Measurements from ENCODE around the gene GM2A.
A peak's percentile ranks its signal among the peaks of the same experiment; 100 is the strongest.
"Not testable (repeated sequence)": the region's sequence is repeated elsewhere in the genome, so short reads cannot be mapped to it uniquely, and the experiment has no call there.

Gene GM2A

DNA sequence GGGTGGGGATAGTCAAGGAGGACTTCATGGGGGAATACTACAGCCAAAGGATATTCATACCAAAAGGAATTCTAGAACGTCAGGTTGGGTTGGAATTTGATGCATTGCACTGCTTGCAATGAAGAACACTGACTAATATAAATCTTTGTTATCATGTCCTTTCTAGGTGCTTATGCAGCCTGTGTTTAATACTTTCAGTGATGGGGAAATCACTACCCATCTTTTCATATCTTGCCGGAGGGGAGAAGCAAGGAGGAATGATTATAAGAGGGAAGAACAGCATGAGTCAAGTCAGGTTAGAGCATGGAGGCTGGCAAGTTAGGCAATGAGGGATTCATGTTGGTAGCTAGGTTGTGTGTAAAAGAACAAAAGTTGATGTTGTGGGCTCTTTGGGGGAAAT, 24.0 kb upstream of the GM2A start:
- no peak for DNase-seq

GRCh38 chr5:151230048-151230680, 22.8 kb upstream of the GM2A start:
- no peak for DNase-seq

GRCh38 chr5:151231359-151231758, 21.6 kb upstream of the GM2A start:
- no peak for DNase-seq

GRCh38 chr5:151233616-151234085, 19.3 kb upstream of the GM2A start:
- DNase-seq: no peak

- DNase-seq: peak; percentile 41
These were observed 18.3 kb upstream of the GM2A start for GRCh38 chr5:151234476-151235238.

- DNase-seq: not testable (repeated sequence)
These were observed 17.8 kb upstream of the GM2A start for GRCh38 chr5:151235239-151235571.

DNA sequence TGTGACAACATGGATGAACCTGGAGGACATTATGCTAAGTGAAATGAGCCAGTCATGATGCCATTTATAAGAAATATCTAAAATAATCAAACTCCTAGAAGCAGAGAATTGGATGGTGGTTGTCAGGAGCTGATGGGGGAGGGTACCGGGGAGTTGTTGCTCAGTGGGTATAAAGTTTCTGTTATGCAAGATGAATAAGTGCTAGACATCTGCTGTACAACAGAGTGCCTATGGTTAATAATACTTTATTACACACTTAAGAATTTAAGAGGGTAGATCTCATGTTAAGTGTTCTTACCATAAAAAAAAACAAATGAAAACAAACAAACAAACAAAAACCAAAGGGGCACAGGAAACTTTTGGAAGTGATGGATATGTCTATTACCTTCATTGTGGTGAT, 16.1 kb upstream of the GM2A start:
- no peak for DNase-seq

- no peak for DNase-seq
These were observed 15.3 kb upstream of the GM2A start for GRCh38 chr5:151237685-151238084.

- no peak for DNase-seq
These were observed 14.7 kb upstream of the GM2A start for GRCh38 chr5:151238303-151238741.

DNA sequence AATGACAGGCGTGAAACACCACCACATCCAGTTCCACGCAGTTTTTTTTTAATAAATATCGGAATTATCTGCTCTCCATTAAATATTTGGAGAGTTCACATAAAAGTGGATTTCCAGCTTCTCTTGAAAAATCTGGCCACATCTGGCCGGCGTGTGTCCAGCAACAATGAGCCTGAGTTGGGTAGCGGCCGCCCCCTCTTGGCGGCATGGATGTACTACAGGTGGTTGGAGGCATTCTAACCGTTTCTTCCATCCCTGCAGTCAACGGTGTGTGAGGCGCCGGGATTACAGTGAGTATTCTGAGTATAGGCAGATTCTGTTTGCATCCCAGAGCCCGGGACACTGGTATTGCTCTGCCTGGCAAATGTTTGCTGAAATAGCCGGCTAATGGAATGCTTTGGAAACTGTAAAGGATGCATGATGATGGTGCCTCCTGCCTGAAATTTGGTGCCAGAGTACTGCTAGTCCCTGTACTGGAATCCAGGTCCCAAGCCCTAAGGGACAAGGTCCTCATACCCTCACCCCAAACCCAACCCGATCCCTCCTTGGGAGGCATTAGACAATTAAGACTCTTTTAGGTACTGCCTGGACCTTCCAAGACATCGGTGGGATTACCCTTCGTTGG, 13.6 kb upstream of the GM2A start:
- peak; percentile 70 for DNase-seq

- DNase-seq: not testable (repeated sequence)
These were observed 12.6 kb upstream of the GM2A start for GRCh38 chr5:151240268-151240835.

GRCh38 chr5:151240924-151241635, 11.9 kb upstream of the GM2A start:
- DNase-seq: no peak

DNA sequence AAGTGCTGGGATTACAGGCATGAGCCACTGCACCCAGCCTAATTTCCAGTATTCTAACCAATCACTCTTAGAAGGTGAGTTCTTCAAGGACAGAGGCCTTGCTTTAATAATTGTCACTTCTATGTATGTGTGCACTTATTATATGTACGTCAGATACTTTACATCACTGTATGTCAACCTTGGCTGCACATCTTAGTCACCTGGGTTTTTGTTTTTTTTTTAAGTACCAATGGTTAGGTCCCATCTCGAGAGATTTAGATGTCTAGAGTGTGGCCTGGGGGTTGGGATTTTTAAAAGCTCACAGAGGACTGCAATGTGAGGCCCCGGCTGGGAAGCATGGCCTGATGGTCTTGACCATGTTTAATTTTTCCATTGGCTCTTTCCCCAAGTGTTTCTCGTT, 9.9 kb upstream of the GM2A start:
- DNase-seq: no peak

DNA sequence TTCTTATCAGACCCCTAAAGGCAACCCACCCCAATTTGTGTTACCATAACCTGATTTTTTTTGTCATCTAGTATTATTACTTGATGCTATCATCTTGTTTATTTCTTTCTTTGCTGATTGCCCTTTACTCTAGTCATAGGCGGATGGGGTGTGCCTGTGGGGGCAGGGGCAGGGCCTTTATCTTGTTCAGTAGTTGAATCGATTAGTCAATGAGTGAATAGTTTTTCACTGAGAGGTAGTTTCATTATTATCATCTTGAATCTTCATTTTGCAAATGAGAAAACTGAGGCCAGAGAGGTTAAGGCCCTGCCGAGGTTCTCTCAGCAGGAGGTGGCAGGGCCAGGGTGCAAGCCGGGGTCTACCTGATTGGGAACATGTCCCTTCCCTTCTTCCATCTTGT, 9.4 kb upstream of the GM2A start:
- DNase-seq: no peak

DNA sequence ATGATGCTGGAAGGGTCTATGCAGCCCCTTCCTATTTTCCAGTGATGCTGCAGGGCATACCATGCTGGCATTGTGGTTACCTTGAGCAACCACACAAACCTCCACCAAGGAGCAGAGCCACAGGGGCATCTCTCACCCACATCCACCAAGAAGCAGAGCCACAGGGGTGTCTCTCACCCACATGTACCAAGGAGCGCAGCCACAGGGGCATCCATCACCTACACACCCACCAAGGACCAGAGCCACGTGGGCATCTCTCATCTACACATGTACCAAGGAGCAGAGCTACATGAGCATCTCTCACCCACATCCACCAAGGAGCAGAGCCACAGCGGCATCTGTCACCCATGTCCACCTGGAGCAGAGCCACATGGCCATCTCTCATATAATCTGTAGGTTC, 8.8 kb upstream of the GM2A start:
- DNase-seq: no peak

DNA sequence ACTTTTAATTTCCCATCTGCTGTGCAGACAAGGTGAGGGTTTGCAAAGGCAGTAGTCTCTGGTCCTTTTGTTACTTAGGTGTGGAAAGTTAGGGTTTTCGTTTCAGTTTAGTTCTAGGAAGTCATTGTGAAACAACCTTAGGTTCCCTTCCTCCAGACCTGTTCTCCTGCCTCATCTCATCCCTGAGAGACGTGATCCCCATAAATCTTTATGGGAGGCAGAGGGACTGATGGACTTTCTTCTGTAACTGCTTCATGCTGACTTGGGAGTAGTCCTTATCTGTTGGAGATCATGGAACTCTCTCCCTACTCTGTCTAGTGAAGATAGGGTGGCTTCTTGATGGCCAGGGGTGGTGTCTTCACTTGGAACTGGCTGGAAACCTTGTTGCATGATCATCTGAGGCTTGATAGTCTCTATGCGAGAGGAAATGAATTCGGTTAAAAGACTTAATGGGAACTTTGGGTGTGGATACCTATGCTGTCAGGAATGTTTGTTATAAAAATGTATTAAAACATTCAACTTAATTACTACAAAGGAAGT, 7.2 kb upstream of the GM2A start:
- DNase-seq: no peak

DNA sequence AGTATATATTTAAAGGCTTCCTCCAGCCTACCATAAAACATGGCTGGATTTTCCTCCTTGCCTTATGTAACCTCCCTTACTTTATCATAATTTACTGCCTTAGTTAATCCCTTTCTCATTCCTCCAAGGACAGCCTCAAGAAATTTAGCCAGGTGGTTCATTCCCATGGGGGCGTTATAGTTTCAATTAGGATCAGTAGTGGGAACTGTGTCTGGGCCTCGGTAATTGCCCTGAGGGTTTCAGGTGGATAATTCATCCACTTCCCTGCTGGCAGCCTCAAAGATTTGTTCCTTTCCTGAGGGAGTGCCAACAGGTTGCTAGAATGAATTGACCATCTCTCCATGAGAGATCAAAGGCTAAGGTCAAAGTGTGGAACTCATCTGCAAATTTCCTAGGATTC, 4.3 kb upstream of the GM2A start:
- DNase-seq: no peak

- DNase-seq: no peak
These were observed 3.7 kb upstream of the GM2A start for GRCh38 chr5:151249281-151249680.

- no peak for DNase-seq
These were observed 2.5 kb upstream of the GM2A start for GRCh38 chr5:151250346-151251000.

DNA sequence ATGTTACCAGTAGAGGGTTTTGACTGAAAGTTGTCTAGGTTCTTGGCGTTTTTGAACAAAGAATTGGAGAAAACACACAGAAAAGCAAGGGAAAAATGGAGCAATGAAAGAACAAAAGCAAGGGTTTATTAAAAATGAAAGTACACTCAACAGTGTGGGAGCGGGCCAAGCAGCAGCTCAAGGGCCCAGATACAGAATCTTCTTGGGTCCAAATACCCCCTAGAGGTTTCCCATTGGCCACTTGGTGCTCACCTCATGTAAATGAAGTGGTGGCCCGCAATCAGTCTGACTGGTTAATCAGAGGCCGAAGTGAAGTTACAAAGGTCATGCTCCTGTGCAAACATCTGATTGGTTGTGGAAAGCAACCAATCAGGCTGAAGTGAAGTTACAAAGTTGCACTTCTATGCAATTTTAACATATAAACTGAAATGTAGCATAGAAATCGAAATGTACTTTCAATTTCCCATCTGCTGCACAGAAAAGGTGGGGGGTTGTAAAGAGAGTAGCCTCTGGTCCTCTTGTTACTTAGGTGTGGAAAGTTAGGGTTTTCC, 1.9 kb upstream of the GM2A start:
- DNase-seq: no peak

DNA sequence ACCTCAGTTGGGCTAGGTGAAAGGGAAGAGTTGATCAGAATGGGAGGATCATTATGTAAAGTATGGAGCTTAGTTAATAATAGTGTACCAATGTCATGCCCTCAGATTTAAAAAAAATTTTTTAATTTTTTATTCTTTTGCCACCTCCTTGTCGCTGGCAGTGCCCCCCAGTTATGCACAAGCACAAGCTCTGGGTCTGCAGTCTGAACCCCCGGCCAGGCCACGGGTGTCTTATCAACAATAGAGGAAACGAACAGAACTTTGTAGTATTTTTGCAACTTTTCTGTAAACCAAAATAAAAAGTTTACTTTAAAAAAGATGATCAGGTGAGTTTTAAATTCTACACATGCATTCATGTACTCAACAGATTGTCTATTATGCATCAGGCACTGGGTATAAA, 1.4 kb upstream of the GM2A start:
- DNase-seq: no peak

- no peak for DNase-seq
These were observed 593 bp downstream of the GM2A start for GRCh38 chr5:151253605-151253950.
